Fibroblast of pulmonary artery (primary cell): ENCODE measurements around the gene ENTPD1.
"Not testable (repeated sequence)": the region's sequence is repeated elsewhere in the genome, so short reads cannot be mapped to it uniquely, and the experiment has no call there.

Experiments
- DNase-seq: peaks from one replicate; pipeline ENCODE4 v3.0.0-alpha.2; 2010; ENCODE audit warnings: low read depth
- H3K4me3 ChIP-seq: replicated peaks from 2 replicates; pipeline ENCODE4 v1.5.1; 2011; ENCODE audit warnings: low read depth, mild to moderate bottlenecking, control low read depth, low read length, moderate library complexity
- TF ChIP-seq, protein P1 (sequence below): IDR thresholded peaks from 2 replicates; pipeline ENCODE4 v1.5.1; 2011; ENCODE audit warnings: mild to moderate bottlenecking, control low read depth, low read length, inconsistent platforms; ENCODE audit errors: missing control alignments

ENTPD1 gene

GRCh38 chr10:95866467-95866842, 110.5 kb downstream of the ENTPD1 start:
- TF ChIP-seq, protein P1, sequence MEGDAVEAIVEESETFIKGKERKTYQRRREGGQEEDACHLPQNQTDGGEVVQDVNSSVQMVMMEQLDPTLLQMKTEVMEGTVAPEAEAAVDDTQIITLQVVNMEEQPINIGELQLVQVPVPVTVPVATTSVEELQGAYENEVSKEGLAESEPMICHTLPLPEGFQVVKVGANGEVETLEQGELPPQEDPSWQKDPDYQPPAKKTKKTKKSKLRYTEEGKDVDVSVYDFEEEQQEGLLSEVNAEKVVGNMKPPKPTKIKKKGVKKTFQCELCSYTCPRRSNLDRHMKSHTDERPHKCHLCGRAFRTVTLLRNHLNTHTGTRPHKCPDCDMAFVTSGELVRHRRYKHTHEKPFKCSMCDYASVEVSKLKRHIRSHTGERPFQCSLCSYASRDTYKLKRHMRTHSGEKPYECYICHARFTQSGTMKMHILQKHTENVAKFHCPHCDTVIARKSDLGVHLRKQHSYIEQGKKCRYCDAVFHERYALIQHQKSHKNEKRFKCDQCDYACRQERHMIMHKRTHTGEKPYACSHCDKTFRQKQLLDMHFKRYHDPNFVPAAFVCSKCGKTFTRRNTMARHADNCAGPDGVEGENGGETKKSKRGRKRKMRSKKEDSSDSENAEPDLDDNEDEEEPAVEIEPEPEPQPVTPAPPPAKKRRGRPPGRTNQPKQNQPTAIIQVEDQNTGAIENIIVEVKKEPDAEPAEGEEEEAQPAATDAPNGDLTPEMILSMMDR, result no peak
- no peak for DNase-seq
- no peak overlapping the region for H3K4me3 ChIP-seq

DNA sequence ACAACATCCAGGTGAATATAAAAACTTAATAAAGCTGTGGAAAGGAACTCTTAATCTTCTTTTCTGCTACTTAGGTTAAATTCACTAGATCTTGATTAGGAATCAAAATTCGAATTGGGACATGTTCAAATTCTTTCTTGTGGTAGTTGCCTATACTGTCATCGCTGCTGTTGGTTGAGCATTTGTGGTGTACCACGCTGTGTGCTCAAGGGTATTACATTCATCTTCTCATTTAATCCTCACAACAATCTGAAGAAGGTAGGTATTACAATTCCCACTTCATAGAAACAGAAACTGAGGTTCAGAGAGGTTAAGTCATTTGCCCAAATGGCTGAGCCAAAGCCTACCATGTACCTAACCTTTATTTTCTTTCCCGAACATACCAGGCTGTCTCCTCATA, 111.9 kb downstream of the ENTPD1 start:
- TF ChIP-seq, protein P1, result no peak
- no peak overlapping the region for H3K4me3 ChIP-seq
- no peak for DNase-seq

GRCh38 chr10:95872158-95872711, 116.3 kb downstream of the ENTPD1 start:
- no peak overlapping the region for H3K4me3 ChIP-seq
- TF ChIP-seq, protein P1, result no peak
- DNase-seq, result no peak

GRCh38 chr10:95873139-95873538, 117.2 kb downstream of the ENTPD1 start:
- no peak overlapping the region for H3K4me3 ChIP-seq
- TF ChIP-seq, protein P1, result no peak

DNA sequence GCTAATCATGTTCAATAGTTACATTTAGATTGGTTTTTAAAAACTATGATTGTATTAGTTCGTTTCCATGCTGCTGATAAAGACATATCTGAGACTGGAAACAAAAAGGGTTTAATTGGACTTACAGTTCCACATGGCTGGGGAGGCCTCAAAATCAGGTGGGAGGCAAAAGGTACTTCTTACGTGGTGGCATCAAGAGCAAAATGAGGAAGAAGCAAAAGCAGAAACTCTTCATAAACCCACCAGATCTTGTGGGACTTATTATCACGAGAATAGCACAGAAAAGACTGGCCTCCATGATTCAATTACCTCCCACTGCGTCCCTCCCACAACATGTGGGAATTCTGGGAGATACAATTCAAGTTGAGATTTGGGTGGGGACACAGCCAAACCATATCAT, 117.7 kb downstream of the ENTPD1 start:
- TF ChIP-seq, protein P1, result no peak
- DNase-seq, result no peak

More at GRCh38 chr10:95873139-95873538, 117.2 kb downstream of the ENTPD1 start:
- DNase-seq, result no peak

GRCh38 chr10:95874783-95875182, 118.8 kb downstream of the ENTPD1 start:
- not testable (repeated sequence) for H3K4me3 ChIP-seq

More for the DNA sequence above, 117.7 kb downstream of the ENTPD1 start:
- H3K4me3 ChIP-seq, result no peak overlapping the region

DNA sequence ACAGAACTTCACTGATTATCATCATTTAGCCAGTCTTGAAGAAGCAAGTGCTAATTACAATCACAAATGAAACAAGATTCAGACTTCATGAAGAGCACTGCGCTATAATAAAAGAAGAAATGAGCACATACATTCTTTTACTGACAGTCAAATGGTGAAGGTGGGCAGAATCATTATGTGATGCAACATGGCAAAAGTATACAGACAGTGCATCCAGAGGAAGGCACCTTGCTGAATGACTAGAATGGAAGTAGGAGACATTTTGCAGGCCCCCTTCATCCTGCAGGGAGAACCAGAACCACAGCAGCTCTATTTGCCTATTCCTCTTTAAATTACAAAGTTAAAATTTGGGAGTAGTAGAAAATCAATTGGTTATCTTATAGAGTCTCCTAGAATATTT, 120.8 kb downstream of the ENTPD1 start:
- H3K4me3 ChIP-seq, result no peak overlapping the region
- no peak for DNase-seq
- TF ChIP-seq, protein P1, result no peak

More at GRCh38 chr10:95874783-95875182, 118.8 kb downstream of the ENTPD1 start:
- not testable (repeated sequence) for DNase-seq
